PC-9 (cell line): Measurements from ENCODE around the gene HPS1. TPM values are rescaled to one million over a fixed set of nuclear protein-coding genes. Genes with fewer than 3 reads are reported as not detected.

Experiments used
- BruUV-seq: library from RNA; stranded (reverse); fragments of 400-500 nt; replicated peaks from 2 replicates; lab custom pipeline; 2021; lab: Mats Ljungman, UMichigan
- CTCF ChIA-PET: fragments of 300-600 bp; sonication (Branson Sonifier 250); formaldehyde crosslinking; loops from one replicate; lab custom pipeline; 2022; ENCODE audit warnings: antibody characterized with exemption; lab: Charles Lee
- POLR2A ChIA-PET: fragments of 300-600 bp; sonication (Branson Sonifier 250); formaldehyde crosslinking; loops from one replicate; lab custom pipeline; 2022; ENCODE audit warnings: antibody characterized with exemption; ENCODE audit not compliant: unreplicated experiment; lab: Charles Lee
- DNase-seq, 2 experiments: peaks; one replicate each; pipeline versions ENCODE4 v3.0.0 to v3.0.0-alpha.2; 2015 to 2022; ENCODE audit warnings: mixed read lengths in 1 of 2
- H2AFZ ChIP-seq: fragments of 200-600 bp; sonication (generic); 2 replicates; pipeline ENCODE4 v1.8.1; 2017; ENCODE audit warnings: antibody characterized with exemption
- H3F3A ChIP-seq: fragments of 200-600 bp; sonication (generic); 2 replicates; pipeline ENCODE4 v1.8.1; 2017; ENCODE audit warnings: antibody characterized with exemption, mild to moderate bottlenecking, low read depth; ENCODE audit not compliant: insufficient read depth
- H3K27ac ChIP-seq: fragments of 200-600 bp; sonication (generic); 2 replicates; pipeline ENCODE4 v1.6.1; 2016; ENCODE audit warnings: mixed run types
- H3K27me3 ChIP-seq: fragments of 200-600 bp; sonication (generic); 2 replicates; pipeline ENCODE4 v1.6.1; 2016; ENCODE audit warnings: low read depth, mixed run types; ENCODE audit not compliant: insufficient read depth
- H3K36me3 ChIP-seq: fragments of 200-600 bp; sonication (generic); 2 replicates; pipeline ENCODE4 v1.6.1; 2016; ENCODE audit warnings: low read depth, mixed run types
- H3K4me1 ChIP-seq: fragments of 200-600 bp; sonication (generic); replicated peaks from 2 replicates; pipeline ENCODE4 v1.6.1; 2016; ENCODE audit warnings: mixed run types; ENCODE audit not compliant: insufficient read depth
- H3K4me2 ChIP-seq: fragments of 200-600 bp; sonication (generic); 2 replicates; pipeline ENCODE4 v1.6.1; 2017; ENCODE audit warnings: mixed run types
- H3K4me3 ChIP-seq: fragments of 200-600 bp; sonication (generic); 2 replicates; pipeline ENCODE4 v1.6.1; 2016; ENCODE audit warnings: mixed run types
- H3K79me2 ChIP-seq: fragments of 200-600 bp; sonication (generic); 2 replicates; pipeline ENCODE4 v1.6.1; 2017; ENCODE audit warnings: low read depth, mixed run types
- H3K9me2 ChIP-seq: fragments of 200-600 bp; sonication (generic); 2 replicates; pipeline ENCODE4 v1.8.1; 2017; ENCODE audit warnings: mild to moderate bottlenecking; ENCODE audit not compliant: insufficient read depth
- H3K9me3 ChIP-seq: fragments of 200-600 bp; sonication (generic); 2 replicates; pipeline ENCODE4 v1.8.1; 2016; ENCODE audit warnings: low read depth; ENCODE audit not compliant: insufficient read depth
- H4K20me1 ChIP-seq: fragments of 200-600 bp; sonication (generic); 2 replicates; pipeline ENCODE4 v1.8.1; 2017; ENCODE audit not compliant: insufficient read depth
- CTCF ChIP-seq: fragments of 200-600 bp; sonication (generic); conservative IDR thresholded peaks from 2 replicates; pipeline ENCODE4 v1.6.1; 2017; ENCODE audit warnings: mixed run types, antibody characterized with exemption, mild to moderate bottlenecking, moderate library complexity
- EZH2 ChIP-seq: fragments of 200-600 bp; sonication (generic); IDR thresholded peaks from 2 replicates; pipeline ENCODE4 v1.8.0; 2017; ENCODE audit warnings: antibody characterized with exemption, low read depth
- intact Hi-C: fragments of 100-400 bp; cut with micrococcal nuclease; formaldehyde crosslinking; loops from one replicate; pipeline ENCODE4 v1.10.0; 2022; ENCODE audit not compliant: unreplicated experiment
- total RNA-seq: library from RNA; stranded (reverse); gene quantifications from 2 replicates; pipeline ENCODE4 v1.2.3, GENCODE V29; 2021

Gene HPS1
- total RNA-seq, 1 experiment from 2014 or later, result 43.2 TPM

- no peak overlapping the region for H3K4me3 ChIP-seq
- no peaks in the 10 kb centered on the region for H3F3A ChIP-seq
- TF ChIP-seq CTCF (no peak), EZH2 (no peak)
- CTCF ChIA-PET, result no interaction called here
- no TSS peak for BruUV-seq
- intact Hi-C loops, result loop anchor here (2.0 to 10.0 kb wide), 2 partner anchors 193 to 547 kb away; partner anchors contain the start of gene LOXL4
- no peaks in the 10 kb centered on the region for H3K9me3 ChIP-seq
- H3K27ac ChIP-seq, result no peak overlapping the region
- DNase-seq, result no peak
- H4K20me1 ChIP-seq, result no peaks in the 10 kb centered on the region
- no peaks in the 10 kb centered on the region for H3K9me2 ChIP-seq
- H3K36me3 ChIP-seq, result no peaks in the 10 kb centered on the region
- no peak overlapping the region for H3K4me2 ChIP-seq
- H3K79me2 ChIP-seq, result no peaks in the 10 kb centered on the region
- POLR2A ChIA-PET, result interaction anchor here (0.6 kb wide), 1 partner anchor 167 kb away, joined by 6 read pairs; no protein-coding TSS in a partner anchor
- no peaks in the 10 kb centered on the region for H3K27me3 ChIP-seq
- peaks cover 12% of the 10 kb centered on the region for H3K4me1 ChIP-seq
- H2AFZ ChIP-seq, result no peak overlapping the region
Measured at GRCh38 chr10:98461500-98461842, 14.7 kb upstream of the HPS1 start.

GRCh38 chr10:98460837-98461499, 14.2 kb upstream of the HPS1 start:
- Histone ChIP-seq H3K4me2 (no peak overlapping the region), H2AFZ (no peak overlapping the region), H4K20me1 (no peaks in the 10 kb centered on the region), H3K27me3 (no peaks in the 10 kb centered on the region), H3K4me3 (no peak overlapping the region), H3F3A (no peaks in the 10 kb centered on the region), H3K4me1 (peaks cover 12% of the 10 kb centered on the region), H3K79me2 (no peaks in the 10 kb centered on the region), H3K36me3 (no peaks in the 10 kb centered on the region), H3K9me2 (no peaks in the 10 kb centered on the region), H3K27ac (no peak overlapping the region), H3K9me3 (no peaks in the 10 kb centered on the region)
- peak; percentile 49 to 82 for DNase-seq
- BruUV-seq, result no TSS peak
- ChIA-PET CTCF (no interaction called here), POLR2A (interaction anchor here (0.6 kb wide), 1 partner anchor 167 kb away, joined by 6 read pairs; no protein-coding TSS in a partner anchor)
- TF ChIP-seq CTCF (no peak), EZH2 (no peak)
- intact Hi-C loops, result loop anchor here (2.0 to 10.0 kb wide), 2 partner anchors 192 to 546 kb away; partner anchors contain the start of gene LOXL4

- Histone ChIP-seq H3K9me3 (no peaks in the 10 kb centered on the region), H3K79me2 (no peaks in the 10 kb centered on the region), H2AFZ (no peak overlapping the region), H3K9me2 (no peaks in the 10 kb centered on the region), H3K4me3 (no peak overlapping the region), H3K27ac (no peak overlapping the region), H3F3A (no peaks in the 10 kb centered on the region), H3K4me2 (no peak overlapping the region), H3K27me3 (no peaks in the 10 kb centered on the region), H3K36me3 (no peaks in the 10 kb centered on the region), H4K20me1 (no peaks in the 10 kb centered on the region), H3K4me1 (peaks cover 12% of the 10 kb centered on the region)
- no peak for DNase-seq
- ChIA-PET CTCF (no interaction called here), POLR2A (no interaction called here)
- TF ChIP-seq CTCF (no peak), EZH2 (no peak)
- BruUV-seq, result no TSS peak
- intact Hi-C loops, result no loop called here
Measured at GRCh38 chr10:98458809-98459784, 12.4 kb upstream of the HPS1 start.
